Ramos (cell line): Measurements from ENCODE around the gene SUGCT.
"Not testable (repeated sequence)": the region's sequence is repeated elsewhere in the genome, so short reads cannot be mapped to it uniquely, and the experiment has no call there.

ENCODE experiments used
- in situ Hi-C: fragments of 300-500 bp; cut with MboI; formaldehyde crosslinking; loops from one replicate; pipeline ENCODE4 v1.14.3; 2022; ENCODE audit warnings: low sequenced_read_pairs; ENCODE audit not compliant: unreplicated experiment

SUGCT gene

DNA sequence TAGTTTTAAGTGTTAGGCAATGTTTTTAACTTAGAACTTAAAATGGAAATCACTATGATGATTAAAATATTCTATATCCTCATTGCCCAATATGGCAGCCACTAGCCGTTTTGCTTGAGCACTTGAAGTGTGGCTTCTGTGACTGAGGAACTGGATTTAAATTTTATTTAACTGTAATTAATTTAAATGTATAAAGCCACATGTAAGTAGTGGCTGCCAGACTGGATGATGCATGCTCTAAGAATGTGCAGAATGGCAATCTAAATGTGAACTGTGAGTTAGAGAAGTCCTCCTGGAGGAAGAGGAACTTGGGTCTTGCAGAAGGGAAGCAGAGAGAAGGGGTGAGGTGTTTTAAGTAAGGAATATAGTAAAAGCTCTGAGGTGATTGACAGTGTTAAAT, 451.4 kb downstream of the SUGCT start:
- in situ Hi-C loops = no loop called here

DNA sequence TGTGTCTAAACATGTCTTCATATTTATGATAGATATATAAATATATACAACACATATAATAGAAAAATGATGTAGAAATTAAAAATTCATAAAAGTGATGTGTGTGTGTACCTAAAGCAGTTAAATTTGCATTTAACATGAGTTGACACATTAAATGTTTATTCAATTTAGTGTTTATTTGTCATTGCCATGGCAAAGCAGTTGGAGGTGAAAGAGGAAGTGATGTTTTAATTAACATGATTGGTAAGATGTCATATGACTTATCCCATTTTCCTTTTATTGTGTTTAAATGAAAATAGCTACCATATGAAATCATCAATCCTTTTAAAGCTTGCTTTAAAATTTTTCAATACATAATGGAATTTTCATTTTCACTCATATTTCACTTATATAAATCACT, 452.6 kb downstream of the SUGCT start:
- in situ Hi-C loops = no loop called here

DNA sequence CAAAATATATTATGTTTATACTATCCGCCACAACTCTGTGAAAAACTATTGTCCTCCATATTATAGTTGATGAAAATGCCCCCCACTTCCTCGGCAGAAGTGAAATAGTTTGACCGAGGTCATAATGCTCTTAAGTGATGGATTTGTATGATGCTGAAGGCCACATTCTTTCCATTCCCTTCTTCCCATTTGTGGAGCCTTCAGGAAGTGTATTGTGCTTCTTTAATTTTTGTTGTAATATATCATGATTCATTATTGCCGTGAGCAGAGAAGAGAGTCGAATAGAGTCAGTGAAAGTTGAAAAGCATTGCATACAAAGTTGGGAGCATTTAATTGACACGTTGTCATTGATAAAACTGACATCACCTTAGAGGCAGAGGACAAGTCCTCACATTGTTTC, 460.3 kb downstream of the SUGCT start:
- in situ Hi-C loops = no loop called here

DNA sequence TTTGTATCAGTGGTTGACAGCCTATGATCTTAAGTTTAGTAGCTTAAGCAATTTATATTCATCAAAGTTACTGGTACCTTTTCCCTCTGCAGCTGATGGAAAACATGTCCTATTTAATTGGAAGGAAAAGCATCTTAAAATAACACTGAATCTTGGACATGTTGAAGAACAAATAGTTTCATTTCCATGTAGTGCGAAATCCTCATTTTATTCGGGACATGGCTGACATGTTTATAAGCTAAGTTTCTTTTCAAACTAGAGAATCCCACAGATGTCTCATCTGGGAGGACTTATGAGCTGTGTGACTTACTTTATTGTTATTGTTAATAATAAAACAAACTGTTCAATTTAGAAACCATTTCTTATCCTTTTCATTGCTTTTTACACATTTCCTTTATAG, 461.0 kb downstream of the SUGCT start:
- in situ Hi-C loops = no loop called here

DNA sequence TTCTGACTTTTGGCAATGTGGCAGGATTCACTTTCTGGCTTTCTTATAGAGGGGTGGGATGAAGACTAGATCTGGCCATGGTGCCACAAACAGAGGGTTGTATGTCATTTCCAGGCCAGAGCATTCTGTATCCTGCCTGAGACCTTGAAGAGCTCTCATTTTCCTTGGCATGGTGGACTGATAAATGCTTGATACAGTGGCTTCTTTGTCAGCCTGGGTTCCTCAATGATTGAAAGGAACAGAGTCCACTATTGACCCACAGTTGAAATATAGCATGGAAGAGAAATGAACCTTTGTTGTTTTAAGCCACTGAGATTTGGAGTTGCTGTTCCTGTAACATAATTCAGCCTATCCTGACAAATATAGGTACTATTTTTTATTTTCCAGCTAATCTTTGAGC, 462.7 kb downstream of the SUGCT start:
- in situ Hi-C loops = no loop called here

DNA sequence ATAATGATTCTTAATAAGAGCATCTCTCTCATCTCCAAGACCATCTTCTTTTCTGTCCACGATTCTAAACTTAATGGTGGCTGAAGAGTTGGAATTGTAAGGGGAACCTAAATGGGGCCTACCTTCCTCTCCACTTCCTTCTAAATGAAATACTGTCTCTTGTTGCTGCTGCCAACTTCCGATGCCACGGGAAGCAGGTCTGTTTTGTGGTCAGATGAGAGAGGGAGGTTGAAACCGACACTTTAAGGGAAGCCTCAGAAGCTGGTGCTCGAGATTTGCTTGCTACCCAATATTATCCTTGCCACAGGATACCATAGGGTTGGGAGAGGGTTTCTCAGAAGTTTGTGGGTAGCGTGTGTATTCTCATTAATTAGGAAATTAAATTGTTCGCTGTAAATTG, 464.1 kb downstream of the SUGCT start:
- in situ Hi-C loops = no loop called here

DNA sequence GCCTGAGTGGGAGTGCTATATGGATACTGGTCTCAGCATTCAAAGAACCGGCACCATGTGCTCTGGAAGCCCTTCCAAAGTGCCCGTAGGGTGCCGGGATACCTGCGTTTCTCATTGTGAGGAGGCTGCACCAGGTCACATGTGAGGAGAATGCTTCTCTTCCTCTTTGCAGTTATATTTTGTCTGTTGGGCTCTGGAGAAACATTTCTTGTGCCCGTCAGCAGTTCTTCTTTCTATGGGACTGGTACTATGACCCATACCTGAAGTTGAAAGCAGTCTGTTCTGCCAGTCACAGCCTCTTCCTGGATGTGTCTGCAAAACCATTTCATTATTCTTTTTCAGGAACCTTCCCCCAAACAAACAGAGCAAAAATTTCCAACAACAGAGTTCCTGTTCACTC, 465.0 kb downstream of the SUGCT start:
- in situ Hi-C loops = no loop called here

DNA sequence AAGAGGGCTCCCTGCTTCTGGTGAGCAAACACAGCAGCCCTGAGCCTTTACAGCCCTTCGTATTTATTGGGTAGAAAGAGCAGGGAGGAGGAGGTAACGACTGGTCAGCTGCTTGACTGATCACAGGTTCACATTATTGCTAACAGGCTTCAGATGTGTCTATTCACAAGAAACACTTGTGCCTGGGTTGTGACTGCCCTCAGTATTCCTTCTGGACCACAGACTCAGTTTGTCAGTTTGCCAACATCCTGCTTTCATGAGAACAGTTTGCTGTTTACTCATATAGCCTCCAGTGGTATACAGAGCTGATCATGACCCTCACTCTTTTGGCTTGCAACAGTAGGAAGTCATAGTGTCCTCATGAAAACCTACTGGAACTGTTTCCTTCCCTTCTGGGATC, 467.5 kb downstream of the SUGCT start:
- in situ Hi-C loops = not testable (repeated sequence)

DNA sequence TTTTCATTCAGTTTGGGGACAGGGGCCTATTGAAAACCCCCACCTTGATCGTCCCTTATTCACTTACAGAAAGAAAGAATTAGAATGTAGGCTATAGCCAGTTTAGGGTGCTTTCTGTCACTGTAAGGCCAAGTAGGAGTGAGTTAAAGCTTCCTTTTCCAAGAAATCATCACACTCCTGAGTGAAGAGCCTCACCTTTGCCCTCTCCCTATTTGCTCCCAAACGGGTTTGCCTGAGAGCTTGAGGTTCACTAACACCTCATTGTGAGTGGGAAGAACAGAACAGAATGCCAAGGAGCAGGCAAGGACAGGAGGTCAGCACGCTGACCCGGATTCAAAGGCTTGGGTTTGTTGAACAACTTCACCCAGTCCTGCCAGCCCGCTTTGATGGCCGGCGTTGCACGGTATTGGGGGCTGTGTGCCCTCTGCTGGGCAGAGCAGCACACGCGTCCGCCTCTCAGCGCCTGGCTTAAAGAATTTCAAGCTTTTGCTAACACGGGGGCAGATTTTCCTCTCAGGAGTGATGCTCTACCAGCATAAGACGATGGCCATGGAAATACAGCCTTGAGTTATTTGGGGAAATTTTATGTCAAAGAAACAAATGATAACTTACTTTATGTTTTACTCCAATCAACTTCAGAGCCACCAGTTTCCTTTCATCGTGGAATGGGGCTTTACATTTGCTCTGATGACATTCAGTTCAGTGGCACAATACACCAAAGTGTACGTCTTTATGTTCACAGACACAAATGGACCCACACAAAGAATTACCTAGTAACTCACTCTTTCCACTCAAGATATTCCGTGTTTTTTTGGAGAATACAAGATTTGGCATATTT, 470.0 kb downstream of the SUGCT start:
- in situ Hi-C loops = no loop called here

DNA sequence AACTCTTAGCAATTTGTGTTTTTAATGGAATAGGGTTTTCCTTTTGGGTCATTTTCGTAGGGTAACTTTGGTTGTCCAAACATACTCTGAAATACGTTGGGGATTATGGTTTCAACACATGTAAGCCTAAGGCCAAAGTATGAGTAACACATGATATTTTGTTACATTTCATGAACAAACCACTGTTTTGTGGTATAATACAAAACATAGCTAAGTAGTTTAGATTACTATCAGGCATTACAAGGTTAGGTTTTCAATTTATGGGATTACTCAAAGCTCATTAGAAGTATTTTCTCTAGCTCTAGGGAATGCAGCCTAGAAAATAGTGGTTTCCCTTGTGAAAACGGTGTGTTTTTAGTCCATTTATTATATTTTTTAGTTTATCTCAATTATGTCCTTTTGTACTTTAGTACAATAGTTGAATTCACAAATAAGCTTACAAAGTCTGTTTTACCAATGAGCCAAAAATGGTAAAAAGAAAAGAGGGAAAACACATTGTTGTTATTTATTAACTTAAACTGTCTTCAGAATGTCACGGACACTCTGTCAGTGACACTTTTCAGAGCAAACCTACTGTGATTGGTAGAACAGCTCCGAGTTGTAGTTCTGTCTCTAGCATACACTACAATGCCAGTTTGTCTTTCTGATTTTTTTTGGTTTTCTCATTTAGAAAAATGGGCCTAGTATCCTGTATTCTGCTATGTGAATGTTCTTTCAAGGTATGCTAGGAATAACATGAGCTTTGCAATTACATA, 473.7 kb downstream of the SUGCT start:
- in situ Hi-C loops = no loop called here

DNA sequence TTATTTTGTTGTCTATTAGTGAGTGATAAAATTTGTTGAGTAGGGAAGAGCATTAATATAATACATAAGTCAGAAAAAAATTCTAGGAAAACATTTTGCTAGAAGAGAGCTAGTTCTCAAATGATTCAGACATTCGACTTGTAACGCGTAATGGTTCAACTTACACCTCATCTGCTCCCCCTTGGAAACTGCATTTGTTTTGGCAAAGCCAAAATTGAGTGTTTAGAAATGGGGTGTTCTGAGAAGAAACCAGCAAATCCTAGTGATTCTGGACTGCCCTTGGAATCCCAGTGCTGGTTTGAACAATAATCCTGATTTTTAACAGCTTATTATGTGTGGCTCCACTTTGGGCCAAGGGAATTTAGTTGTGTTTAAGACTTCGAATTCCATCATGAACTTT, 475.7 kb downstream of the SUGCT start:
- in situ Hi-C loops = no loop called here

DNA sequence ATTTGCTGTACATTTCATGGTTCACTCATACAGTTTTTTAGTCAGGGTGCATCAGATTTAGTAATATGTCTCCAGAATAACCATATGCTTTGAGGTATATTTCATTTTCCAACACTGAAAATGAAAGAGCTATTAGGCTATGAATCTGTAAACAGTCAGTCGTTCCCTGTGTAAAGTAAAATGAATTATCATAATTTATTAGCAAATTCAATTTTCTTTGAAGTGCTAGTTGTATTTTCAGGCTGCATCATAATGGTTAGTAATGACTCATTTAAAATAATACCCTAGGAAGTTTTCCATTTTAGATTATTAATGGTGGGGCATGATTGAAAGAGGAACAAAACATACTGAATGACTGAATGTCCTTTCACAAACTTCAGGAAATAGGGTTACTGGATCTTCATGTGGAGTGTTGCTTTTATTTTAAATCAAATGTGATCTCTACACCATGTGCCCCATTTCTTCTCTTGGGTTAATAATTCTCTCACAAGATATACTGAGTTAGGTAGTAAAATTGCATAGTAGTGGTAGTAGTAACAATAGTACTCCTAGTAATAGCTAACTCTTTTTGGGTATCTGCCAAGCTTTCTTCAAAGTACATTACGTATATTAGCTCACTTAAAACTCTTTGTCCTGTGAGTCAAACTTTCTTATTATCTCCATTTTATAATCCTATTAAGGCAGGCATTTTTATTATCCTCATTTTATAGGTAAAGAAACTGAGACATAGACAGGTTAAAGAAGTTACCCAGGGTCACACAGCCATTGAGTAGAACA, 476.5 kb downstream of the SUGCT start:
- in situ Hi-C loops = no loop called here

DNA sequence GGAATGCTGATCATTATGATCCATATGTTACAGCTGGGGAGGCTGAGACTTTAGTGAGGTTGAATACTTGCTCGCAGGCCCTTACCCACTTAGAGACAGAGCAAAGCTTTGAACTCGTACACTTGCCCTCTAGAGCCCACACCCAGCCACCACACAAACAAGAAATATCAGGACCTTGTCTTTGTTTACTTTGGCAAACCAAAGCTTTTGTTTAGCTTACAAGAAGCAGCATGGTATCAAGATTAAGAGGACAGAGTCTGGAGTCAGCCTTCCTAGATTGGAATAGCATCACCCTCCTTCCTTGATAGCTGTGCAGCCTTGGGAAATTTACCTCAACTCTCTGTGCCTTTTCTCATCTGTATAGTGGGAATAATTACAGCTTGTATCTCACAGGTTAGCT, 477.5 kb downstream of the SUGCT start:
- in situ Hi-C loops = no loop called here

DNA sequence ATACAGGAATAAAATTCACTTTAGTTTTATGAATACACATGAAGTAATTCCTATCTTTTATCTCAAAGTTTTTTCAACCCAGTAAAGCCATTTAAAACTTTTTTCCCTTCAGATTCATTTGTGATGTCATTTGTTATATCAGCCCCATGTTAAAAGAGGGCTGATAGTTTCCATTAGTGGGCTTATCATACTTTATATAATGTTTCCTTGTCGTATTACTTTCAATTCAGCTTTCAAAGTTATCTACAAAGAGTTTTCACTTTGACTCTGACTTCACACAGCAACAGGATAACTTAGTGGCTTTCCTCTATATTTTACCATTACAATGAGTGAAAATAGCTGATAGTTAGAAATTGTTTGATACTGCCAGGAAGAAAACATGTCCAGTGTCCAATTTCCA, 484.8 kb downstream of the SUGCT start:
- in situ Hi-C loops = no loop called here

DNA sequence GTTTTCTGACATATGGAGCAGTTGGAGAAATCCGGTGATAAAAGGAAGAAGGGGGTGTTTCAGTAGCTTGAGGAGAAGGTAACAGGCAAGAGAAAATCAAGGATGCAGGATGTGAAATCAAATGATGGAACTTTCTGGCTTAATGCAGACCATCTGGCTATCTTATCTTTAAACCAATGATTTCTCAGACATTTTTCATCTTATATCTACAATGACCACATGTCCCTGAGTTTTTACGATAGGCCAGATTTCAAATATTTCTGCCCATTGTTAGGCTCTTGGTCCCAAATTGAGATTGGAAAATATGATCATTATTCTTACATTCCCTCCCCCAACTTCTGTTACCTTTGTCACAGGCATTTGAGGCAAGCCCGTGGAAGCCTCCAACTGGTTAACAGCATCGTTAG, 486.8 kb downstream of the SUGCT start:
- in situ Hi-C loops = no loop called here

DNA sequence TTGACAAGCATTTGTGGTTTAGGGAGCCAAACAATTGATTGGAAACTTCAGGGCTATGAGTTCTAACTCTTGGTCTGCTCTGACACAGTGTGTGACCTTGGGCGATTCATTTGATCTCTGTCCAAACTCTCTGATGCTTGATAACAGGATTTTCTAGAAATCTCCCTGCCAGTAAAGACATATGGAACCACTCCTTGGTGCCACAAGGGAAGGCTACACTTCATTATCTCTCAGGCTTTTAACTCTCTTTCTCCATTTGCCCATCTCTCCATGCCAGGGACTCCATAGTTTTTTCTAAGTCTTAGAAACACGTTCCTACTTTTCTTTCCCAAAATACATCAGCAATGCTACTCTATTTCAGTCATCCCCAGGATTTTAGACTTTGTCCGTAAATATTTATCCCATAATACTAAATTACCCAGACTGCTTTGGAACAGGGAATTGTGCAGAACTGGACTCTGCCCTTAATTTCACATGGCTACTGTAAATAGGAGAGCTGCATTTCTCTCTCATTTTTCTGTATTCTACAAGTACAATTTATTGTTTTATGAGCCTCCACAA, 488.2 kb downstream of the SUGCT start:
- in situ Hi-C loops = no loop called here

DNA sequence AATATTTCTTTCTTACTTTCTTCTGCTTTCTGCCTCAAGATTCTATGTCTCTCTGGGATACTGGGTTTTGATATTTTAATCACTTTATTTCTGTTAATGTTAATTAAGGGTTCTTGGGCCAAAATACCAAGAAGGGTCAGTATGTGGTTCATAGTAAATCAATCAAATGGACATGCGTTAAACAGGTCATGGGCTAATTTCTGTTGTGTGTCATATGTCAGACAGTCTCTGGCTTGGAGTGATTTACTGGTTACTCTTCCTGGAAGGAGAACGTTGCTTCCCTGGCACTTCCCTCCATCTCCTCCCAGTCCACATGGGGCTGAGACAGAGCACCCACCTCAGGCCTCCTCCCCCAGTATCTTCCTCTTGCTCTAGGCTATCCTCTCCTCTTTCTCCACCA, 489.1 kb downstream of the SUGCT start:
- in situ Hi-C loops = no loop called here

DNA sequence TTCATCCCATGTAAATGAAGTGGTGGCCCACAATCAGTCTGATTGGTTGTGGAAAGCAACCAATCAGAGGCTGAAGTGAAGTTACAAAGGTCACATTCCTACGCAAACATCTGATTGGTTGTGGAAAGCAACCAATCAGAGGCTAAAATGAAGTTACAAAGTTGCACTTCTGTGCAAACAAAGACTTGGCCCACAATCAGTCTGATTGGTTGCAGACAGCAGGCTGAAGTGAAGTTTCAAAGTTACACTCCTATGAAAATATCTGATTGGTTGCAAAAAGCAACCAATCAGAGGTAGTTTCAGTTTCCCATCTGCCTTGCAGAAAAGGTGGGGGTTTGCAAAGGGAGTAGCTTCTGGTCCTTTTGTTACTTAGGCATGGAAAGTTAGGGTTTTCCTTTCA, 492.6 kb downstream of the SUGCT start:
- in situ Hi-C loops = not testable (repeated sequence)

DNA sequence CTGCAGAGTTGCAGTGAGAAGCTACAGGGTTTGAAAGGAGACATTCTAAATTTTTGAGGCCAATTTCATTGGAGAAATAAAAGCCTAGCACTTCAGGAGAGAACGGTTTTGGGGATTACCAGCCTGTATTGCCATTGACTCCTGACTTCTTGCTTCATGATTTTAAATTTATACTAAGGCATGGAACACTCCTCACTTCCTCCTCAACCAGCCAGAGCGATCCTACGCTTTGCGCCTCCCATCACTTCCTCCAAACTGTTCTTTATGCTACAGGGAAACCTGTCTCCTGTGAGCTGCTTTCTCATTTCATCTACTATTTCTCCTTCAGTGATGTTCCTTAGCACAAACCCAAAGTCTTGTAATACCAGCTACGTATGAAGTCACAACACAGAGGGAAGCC, 495.1 kb downstream of the SUGCT start:
- in situ Hi-C loops = no loop called here

DNA sequence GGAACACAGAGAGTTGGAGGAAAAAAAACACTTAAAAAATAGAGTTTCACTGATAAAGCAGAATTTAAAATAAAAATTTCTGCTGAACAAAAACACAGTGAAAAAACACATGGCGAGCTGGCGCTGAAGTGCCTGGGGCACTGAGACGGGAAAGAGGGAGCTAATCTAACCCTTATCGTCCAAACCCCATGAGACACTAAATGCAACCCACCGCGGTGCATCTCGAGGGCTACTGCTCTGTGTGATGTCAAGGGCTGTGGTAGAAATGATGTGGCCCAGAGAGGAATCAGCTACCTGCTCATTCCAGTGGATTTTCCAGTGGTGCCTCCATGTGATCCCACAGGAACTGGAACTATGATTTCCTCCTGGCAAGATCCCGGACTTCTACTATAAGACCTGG, 499.3 kb downstream of the SUGCT start:
- in situ Hi-C loops = no loop called here
